Neural cell (in vitro differentiated cells): ENCODE data around the gene AGRN. TPM values are rescaled to one million over a fixed set of nuclear protein-coding genes. Genes with fewer than 3 reads are reported as not detected.
A peak's percentile ranks its signal among the peaks of the same experiment; 100 is the strongest.

Experiments
- H2AFZ ChIP-seq: fragments of 200-600, 300-800 bp; sonication (generic), shearing (Covaris generic); 2 replicates; pipeline ENCODE4 v1.6.0; 2014; ENCODE audit warnings: low read depth, mild to moderate bottlenecking, antibody characterized with exemption, low read length, moderate library complexity
- H3F3A ChIP-seq: fragments of 200-600 bp; shearing (Covaris generic); 2 replicates; pipeline ENCODE4 v1.6.1; 2016; ENCODE audit warnings: mild to moderate bottlenecking, moderate library complexity, mixed read lengths, antibody characterized with exemption, low read length; ENCODE audit not compliant: insufficient read depth, poor library complexity, severe bottlenecking
- H3K27ac ChIP-seq: fragments of 200-600, 300-800 bp; sonication (generic), shearing (Covaris generic); 2 replicates; pipeline ENCODE4 v1.5.1; 2014; ENCODE audit warnings: mild to moderate bottlenecking, low read length, moderate library complexity
- H3K27me3 ChIP-seq: fragments of 300-800, 200-600 bp; sonication (generic), shearing (Covaris generic); 2 replicates; pipeline ENCODE4 v1.6.0; 2014; ENCODE audit warnings: mild to moderate bottlenecking, low read depth, low read length, moderate library complexity; ENCODE audit not compliant: insufficient read depth
- H3K36me3 ChIP-seq: fragments of 300-800, 200-600 bp; sonication (generic), shearing (Covaris generic); 2 replicates; pipeline ENCODE4 v1.5.1; 2014; ENCODE audit warnings: mild to moderate bottlenecking, antibody characterized with exemption, low read length, moderate library complexity; ENCODE audit not compliant: insufficient read depth
- H3K4me2 ChIP-seq: fragments of 300-800, 200-600 bp; sonication (generic), shearing (Covaris generic); 2 replicates; pipeline ENCODE4 v1.6.0; 2014; ENCODE audit warnings: mild to moderate bottlenecking, low read length
- H3K4me3 ChIP-seq: fragments of 300-800, 200-600 bp; sonication (generic), shearing (Covaris generic); 2 replicates; pipeline ENCODE4 v1.5.1; 2014; ENCODE audit warnings: mild to moderate bottlenecking, low read length, moderate library complexity
- H3K79me2 ChIP-seq: fragments of 200-600 bp; shearing (Covaris generic); replicated peaks from 2 replicates; pipeline ENCODE4 v1.6.0; 2014; ENCODE audit warnings: mild to moderate bottlenecking, low read length, moderate library complexity; ENCODE audit not compliant: insufficient read depth
- H3K9ac ChIP-seq: fragments of 300-800, 200-600 bp; sonication (generic), shearing (Covaris generic); 2 replicates; pipeline ENCODE4 v1.6.1; 2016; ENCODE audit warnings: mild to moderate bottlenecking, low read length, mixed read lengths
- H3K9me2 ChIP-seq: fragments of 200-600 bp; shearing (Covaris generic); 2 replicates; pipeline ENCODE4 v1.6.1; 2016; ENCODE audit warnings: mild to moderate bottlenecking, low read length, mixed read lengths; ENCODE audit not compliant: insufficient read depth
- H3K9me3 ChIP-seq: fragments of 200-600, 300-800 bp; sonication (generic), shearing (Covaris generic); 2 replicates; pipeline ENCODE4 v1.6.1; 2016; ENCODE audit warnings: mild to moderate bottlenecking, mixed run types, low read length, moderate library complexity, mixed read lengths
- H4K20me1 ChIP-seq: fragments of 200-600 bp; shearing (Covaris generic); 2 replicates; pipeline ENCODE4 v1.6.1; 2016; ENCODE audit warnings: mild to moderate bottlenecking, mixed run types; ENCODE audit not compliant: insufficient read depth
- EP300 ChIP-seq: fragments of 450-650 bp; conservative IDR thresholded peaks from 2 replicates; pipeline ENCODE4 v1.6.1; 2014; ENCODE audit warnings: antibody characterized with exemption, mild to moderate bottlenecking, moderate library complexity; ENCODE audit not compliant: poor library complexity, severe bottlenecking
- EZH2 ChIP-seq: fragments of 200-600, 300-800 bp; shearing (Covaris generic), sonication (generic); IDR thresholded peaks from 2 replicates; pipeline ENCODE4 v1.6.1; 2014; ENCODE audit warnings: antibody characterized with exemption, low read length, borderline replicate concordance, mild to moderate bottlenecking; ENCODE audit not compliant: insufficient read depth, poor library complexity, severe bottlenecking
- MXI1 ChIP-seq: fragments of 450-650 bp; conservative IDR thresholded peaks from 2 replicates; pipeline ENCODE4 v1.6.1; 2014; ENCODE audit warnings: antibody characterized with exemption, mild to moderate bottlenecking; ENCODE audit not compliant: poor library complexity, severe bottlenecking
- POLR2AphosphoS5 ChIP-seq: IDR thresholded peaks from 2 replicates; pipeline ENCODE4 v1.6.1; 2012
- RAD21 ChIP-seq: fragments of 450-650 bp; conservative IDR thresholded peaks from 2 replicates; pipeline ENCODE4 v1.6.1; 2014; ENCODE audit warnings: antibody characterized with exemption, mild to moderate bottlenecking, moderate library complexity
- REST ChIP-seq: IDR thresholded peaks from 2 replicates; pipeline ENCODE4 v1.6.1; 2012; ENCODE audit warnings: borderline replicate concordance
- SMC3 ChIP-seq: fragments of 450-650 bp; conservative IDR thresholded peaks from 2 replicates; pipeline ENCODE4 v1.6.1; 2014; ENCODE audit warnings: antibody characterized with exemption, mild to moderate bottlenecking, moderate library complexity; ENCODE audit not compliant: poor library complexity
- TAF1 ChIP-seq: IDR thresholded peaks from 2 replicates; pipeline ENCODE4 v1.6.1; 2012; ENCODE audit warnings: low read depth
- polyA plus RNA-seq: library from polyadenylated mRNA; depleted of rRNA; stranded (reverse); fragments of >200 nt; gene quantifications from 2 replicates; pipeline ENCODE4 v1.2.3, GENCODE V29; 2014
- TF ChIP-seq, protein P1 (sequence below): fragments of 450-650 bp; IDR thresholded peaks from 2 replicates; pipeline ENCODE4 v1.5.1; 2014; ENCODE audit warnings: antibody characterized with exemption, mild to moderate bottlenecking, moderate library complexity; ENCODE audit not compliant: poor library complexity, severe bottlenecking

AGRN gene
- polyA plus RNA-seq, 1 donor from 2014 or later: 104 TPM

DNA sequence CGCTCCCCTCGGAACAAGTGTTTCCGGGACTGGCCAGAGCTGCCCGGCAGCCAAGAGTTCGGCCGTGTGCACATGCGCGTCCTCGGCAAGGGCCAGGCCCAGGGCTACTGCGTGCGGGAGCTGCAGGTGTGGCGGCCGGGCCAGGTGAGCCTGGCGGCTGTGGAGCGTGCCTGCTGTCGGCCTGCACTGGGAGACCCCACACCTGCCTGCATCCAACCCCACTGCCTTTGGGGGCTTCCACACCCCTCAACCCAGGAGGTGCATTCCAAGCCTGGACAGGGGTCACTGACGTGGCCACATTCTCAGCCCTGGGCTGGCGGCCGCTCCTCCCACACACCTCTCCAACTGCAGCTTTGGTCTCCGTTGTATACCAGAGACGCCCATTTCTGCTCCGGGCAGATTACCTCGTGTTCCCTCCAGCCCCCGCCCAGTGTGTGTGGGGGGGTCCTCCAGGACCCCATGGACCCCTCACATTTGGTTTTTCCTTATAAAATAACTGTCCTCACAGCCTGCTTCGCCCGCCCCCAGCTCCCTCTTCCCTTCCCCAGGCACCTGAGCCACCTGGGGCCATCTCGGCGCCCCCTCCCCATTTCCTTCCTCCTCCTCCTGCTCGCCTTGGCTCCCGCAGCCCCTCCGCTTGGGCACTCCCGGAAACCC is 48.1 kb downstream of the AGRN start:
- no peaks in the 10 kb centered on the region for H3K27me3 ChIP-seq

DNA sequence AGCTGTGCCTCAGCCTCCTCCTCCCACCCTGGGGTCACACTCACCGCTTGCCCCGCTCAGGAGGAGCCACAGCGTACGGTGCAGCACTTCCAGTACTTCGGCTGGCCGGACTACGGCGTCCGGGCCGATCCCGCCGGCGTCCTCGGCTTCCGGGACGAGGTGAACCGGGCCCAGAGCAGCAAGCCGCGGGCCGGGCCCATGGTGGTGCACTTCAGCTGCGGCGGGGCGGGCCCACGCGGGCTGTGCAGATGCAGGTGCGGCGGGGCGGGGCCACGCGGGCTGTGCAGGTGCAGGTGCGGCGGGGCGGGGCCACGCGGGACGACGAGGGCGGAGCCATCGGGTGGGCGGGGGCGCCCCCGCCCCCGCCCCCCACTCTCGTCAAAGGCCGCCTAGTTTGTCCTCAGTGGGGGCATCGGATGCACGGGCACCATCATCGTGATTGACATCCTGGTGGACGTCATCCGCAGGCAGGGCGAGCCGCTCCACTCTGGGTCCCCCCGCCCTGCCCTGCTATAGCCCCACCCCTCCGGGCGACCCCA is 48.7 kb downstream of the AGRN start:
- Histone ChIP-seq H3F3A (no peaks in the 10 kb centered on the region), H3K79me2 (no peaks in the 10 kb centered on the region), H3K9me2 (no peaks in the 10 kb centered on the region), H3K4me2 (no peak overlapping the region), H3K4me3 (peak overlapping the region; percentile 79), H3K27me3 (no peaks in the 10 kb centered on the region), H3K27ac (no peak overlapping the region), H3K9me3 (no peaks in the 10 kb centered on the region), H2AFZ (no peak overlapping the region), H3K9ac (peak overlapping the region; percentile 60), H3K36me3 (no peaks in the 10 kb centered on the region), H4K20me1 (no peaks in the 10 kb centered on the region)
- TF ChIP-seq TAF1 (no peak), EZH2 (no peak), EP300 (no peak), REST (no peak), SMC3 (no peak), RAD21 (no peak), POLR2AphosphoS5 (no peak)

More for the DNA sequence above, 48.1 kb downstream of the AGRN start:
- Histone ChIP-seq H3K9ac (no peak overlapping the region), H3K4me3 (peak overlapping the region; percentile 79), H3K79me2 (no peaks in the 10 kb centered on the region), H3K9me3 (no peaks in the 10 kb centered on the region), H2AFZ (no peak overlapping the region), H4K20me1 (no peaks in the 10 kb centered on the region), H3K4me2 (no peak overlapping the region), H3K27ac (no peak overlapping the region), H3K36me3 (no peaks in the 10 kb centered on the region), H3K9me2 (no peaks in the 10 kb centered on the region), H3F3A (no peaks in the 10 kb centered on the region)
- TF ChIP-seq TAF1 (no peak), EZH2 (no peak), REST (no peak), POLR2AphosphoS5 (no peak), SMC3 (no peak), RAD21 (no peak), EP300 (no peak), MXI1 (no peak)
- TF ChIP-seq, protein P1, sequence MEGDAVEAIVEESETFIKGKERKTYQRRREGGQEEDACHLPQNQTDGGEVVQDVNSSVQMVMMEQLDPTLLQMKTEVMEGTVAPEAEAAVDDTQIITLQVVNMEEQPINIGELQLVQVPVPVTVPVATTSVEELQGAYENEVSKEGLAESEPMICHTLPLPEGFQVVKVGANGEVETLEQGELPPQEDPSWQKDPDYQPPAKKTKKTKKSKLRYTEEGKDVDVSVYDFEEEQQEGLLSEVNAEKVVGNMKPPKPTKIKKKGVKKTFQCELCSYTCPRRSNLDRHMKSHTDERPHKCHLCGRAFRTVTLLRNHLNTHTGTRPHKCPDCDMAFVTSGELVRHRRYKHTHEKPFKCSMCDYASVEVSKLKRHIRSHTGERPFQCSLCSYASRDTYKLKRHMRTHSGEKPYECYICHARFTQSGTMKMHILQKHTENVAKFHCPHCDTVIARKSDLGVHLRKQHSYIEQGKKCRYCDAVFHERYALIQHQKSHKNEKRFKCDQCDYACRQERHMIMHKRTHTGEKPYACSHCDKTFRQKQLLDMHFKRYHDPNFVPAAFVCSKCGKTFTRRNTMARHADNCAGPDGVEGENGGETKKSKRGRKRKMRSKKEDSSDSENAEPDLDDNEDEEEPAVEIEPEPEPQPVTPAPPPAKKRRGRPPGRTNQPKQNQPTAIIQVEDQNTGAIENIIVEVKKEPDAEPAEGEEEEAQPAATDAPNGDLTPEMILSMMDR: no peak
